MM.1S (cell line): ENCODE measurements around the gene PEX14.

Source experiments
- EZH2 ChIP-seq: fragments of 300-600 bp; sonication (generic); optimal IDR thresholded peaks from 2 replicates; pipeline ENCODE3; 2017; ENCODE audit warnings: low read depth, mild to moderate bottlenecking, antibody characterized with exemption, low read length, mixed read lengths
- EZH2phosphoT487 ChIP-seq: fragments of 300-600 bp; sonication (generic); IDR thresholded peaks from 2 replicates; pipeline ENCODE4 v1.6.1; 2018; ENCODE audit warnings: antibody characterized with exemption, low read length
- TF ChIP-seq, protein P1 (sequence below): fragments of 300-600 bp; sonication (generic); IDR thresholded peaks from 2 replicates; pipeline ENCODE4 v1.5.1; 2016; ENCODE audit warnings: antibody characterized with exemption, low read length, mixed read lengths

DNA sequence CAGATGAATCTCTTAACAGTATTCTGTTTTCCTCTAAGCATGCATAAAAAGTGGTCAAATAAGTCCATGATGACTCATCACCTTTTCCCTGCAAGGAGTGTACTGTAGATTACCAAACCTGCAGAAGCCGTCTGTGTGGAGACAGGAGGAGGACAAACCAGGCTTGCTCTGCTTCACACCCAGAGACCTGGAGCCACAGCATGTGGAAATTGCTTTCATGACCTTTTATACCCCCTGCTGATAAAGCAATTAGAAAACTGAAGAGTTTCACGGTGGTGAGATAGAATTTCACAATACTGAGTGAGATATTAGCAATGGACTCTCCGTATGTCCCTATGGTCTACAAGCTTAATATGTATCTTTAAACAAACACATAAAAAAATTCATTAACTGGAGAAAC is 15.6 kb upstream of the PEX14 start:
- no peak for TF ChIP-seq EZH2
- TF ChIP-seq, protein P1, sequence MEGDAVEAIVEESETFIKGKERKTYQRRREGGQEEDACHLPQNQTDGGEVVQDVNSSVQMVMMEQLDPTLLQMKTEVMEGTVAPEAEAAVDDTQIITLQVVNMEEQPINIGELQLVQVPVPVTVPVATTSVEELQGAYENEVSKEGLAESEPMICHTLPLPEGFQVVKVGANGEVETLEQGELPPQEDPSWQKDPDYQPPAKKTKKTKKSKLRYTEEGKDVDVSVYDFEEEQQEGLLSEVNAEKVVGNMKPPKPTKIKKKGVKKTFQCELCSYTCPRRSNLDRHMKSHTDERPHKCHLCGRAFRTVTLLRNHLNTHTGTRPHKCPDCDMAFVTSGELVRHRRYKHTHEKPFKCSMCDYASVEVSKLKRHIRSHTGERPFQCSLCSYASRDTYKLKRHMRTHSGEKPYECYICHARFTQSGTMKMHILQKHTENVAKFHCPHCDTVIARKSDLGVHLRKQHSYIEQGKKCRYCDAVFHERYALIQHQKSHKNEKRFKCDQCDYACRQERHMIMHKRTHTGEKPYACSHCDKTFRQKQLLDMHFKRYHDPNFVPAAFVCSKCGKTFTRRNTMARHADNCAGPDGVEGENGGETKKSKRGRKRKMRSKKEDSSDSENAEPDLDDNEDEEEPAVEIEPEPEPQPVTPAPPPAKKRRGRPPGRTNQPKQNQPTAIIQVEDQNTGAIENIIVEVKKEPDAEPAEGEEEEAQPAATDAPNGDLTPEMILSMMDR: no peak
- no peak for TF ChIP-seq EZH2phosphoT487
